DND-41 (cell line): ENCODE results near the gene B3GNT7.

ENCODE experiments used
- ATAC-seq: fragments of 200-7000 bp; cut with Tn5 transposase; 3 replicates; pipeline ENCODE4 v1.9.1; 2021; ENCODE audit warnings: low read depth; ENCODE audit not compliant: insufficient read depth
- DNase-seq: peaks from one replicate; pipeline ENCODE4 v3.0.0-alpha.2; 2020
- H2AFZ ChIP-seq: 2 replicates; pipeline ENCODE4 v1.6.0; 2012; ENCODE audit warnings: low read depth, low read length
- H3K27ac ChIP-seq: 2 replicates; pipeline ENCODE4 v1.5.1; 2012; ENCODE audit warnings: low read length, inconsistent platforms
- H3K27me3 ChIP-seq: fragments of 200-600 bp; sonication (generic); 2 replicates; pipeline ENCODE4 v1.6.0; 2012; ENCODE audit warnings: low read length, mild to moderate bottlenecking, inconsistent platforms; ENCODE audit not compliant: insufficient read depth, poor library complexity
- H3K36me3 ChIP-seq: 2 replicates; pipeline ENCODE4 v1.5.1; 2012; ENCODE audit warnings: low read length, inconsistent platforms; ENCODE audit not compliant: insufficient read depth
- H3K4me1 ChIP-seq: 2 replicates; pipeline ENCODE4 v1.5.1; 2012; ENCODE audit warnings: mild to moderate bottlenecking, low read length; ENCODE audit not compliant: insufficient read depth
- H3K4me2 ChIP-seq: 2 replicates; pipeline ENCODE4 v1.6.0; 2012; ENCODE audit warnings: mild to moderate bottlenecking, moderate library complexity, low read length, inconsistent platforms; ENCODE audit not compliant: insufficient read depth
- H3K4me3 ChIP-seq, 2 experiments: fragments of 200-600 bp in 1 of 2; shearing (Covaris generic) in 1 of 2; 2 replicates each; pipeline ENCODE4 v1.5.1; 2012 to 2016; ENCODE audit warnings: inconsistent platforms in 2 of 2, low read length in 2 of 2, mild to moderate bottlenecking in 2 of 2, low read depth in 1 of 2, moderate library complexity in 1 of 2
- H3K79me2 ChIP-seq: 2 replicates; pipeline ENCODE4 v1.6.0; 2012; ENCODE audit warnings: low read length, inconsistent platforms; ENCODE audit not compliant: insufficient read depth
- H3K9ac ChIP-seq: 2 replicates; pipeline ENCODE4 v1.6.0; 2012; ENCODE audit warnings: low read depth, mild to moderate bottlenecking, inconsistent platforms, low read length, moderate library complexity
- H3K9me3 ChIP-seq: 2 replicates; pipeline ENCODE4 v1.5.1; 2012; ENCODE audit warnings: low read length, moderate library complexity, mild to moderate bottlenecking, inconsistent platforms; ENCODE audit not compliant: insufficient read depth, severe bottlenecking
- H4K20me1 ChIP-seq: 2 replicates; pipeline ENCODE4 v1.6.0; 2012; ENCODE audit warnings: low read length; ENCODE audit not compliant: insufficient read depth
- CTCF ChIP-seq: IDR thresholded peaks from 2 replicates; pipeline ENCODE4 v1.5.1; 2012; ENCODE audit warnings: borderline replicate concordance, low read length, moderate library complexity, mild to moderate bottlenecking; ENCODE audit not compliant: poor library complexity, severe bottlenecking; ENCODE audit errors: extremely low read depth
- EZH2 ChIP-seq: IDR thresholded peaks from 3 replicates; pipeline ENCODE4 v1.6.1; 2012; ENCODE audit warnings: borderline replicate concordance, low read depth, mild to moderate bottlenecking, moderate library complexity, low read length, inconsistent platforms; ENCODE audit not compliant: severe bottlenecking

The B3GNT7 gene

DNA sequence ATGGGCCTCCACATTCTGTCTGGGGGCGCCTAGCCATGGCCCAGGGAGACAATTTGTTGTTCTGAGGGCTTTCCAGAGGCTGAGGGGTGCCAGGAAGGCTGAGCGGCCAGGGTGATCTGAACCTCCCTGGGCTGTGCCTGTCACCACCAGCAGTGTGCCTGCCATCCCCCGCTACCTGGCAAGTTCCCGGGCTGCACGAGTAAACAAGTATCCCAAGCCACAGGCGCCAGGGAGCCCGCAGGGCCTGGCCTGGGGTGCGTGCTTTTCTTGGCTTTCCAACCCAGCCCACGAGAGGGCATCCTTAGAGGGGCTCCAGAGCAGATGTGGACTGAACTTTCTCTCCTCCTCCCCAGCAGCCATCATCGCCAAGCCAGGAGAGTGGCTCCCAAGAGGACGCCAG is 35.1 kb upstream of the B3GNT7 start:
- no peak for DNase-seq
- no peaks in the 10 kb centered on the region for H3K36me3 ChIP-seq
- no peak overlapping the region for H3K4me2 ChIP-seq
- H3K4me1 ChIP-seq: no peaks in the 10 kb centered on the region
- no peak overlapping the region for H3K27ac ChIP-seq
- ATAC-seq: no peak
- no peaks in the 10 kb centered on the region for H3K9me3 ChIP-seq
- no peak overlapping the region for H3K4me3 ChIP-seq
- H4K20me1 ChIP-seq: no peaks in the 10 kb centered on the region
- no peak overlapping the region for H3K9ac ChIP-seq
- no peak for TF ChIP-seq EZH2
- TF ChIP-seq CTCF: no peak
- no peak overlapping the region for H2AFZ ChIP-seq
- no peaks in the 10 kb centered on the region for H3K27me3 ChIP-seq
- H3K79me2 ChIP-seq: no peaks in the 10 kb centered on the region

GRCh38 chr2:231360881-231361371 is 34.6 kb upstream of the B3GNT7 start:
- H3K4me3 ChIP-seq: no peak overlapping the region
- no peaks in the 10 kb centered on the region for H3K36me3 ChIP-seq
- no peak overlapping the region for H3K9ac ChIP-seq
- no peak for DNase-seq
- H3K9me3 ChIP-seq: no peaks in the 10 kb centered on the region
- TF ChIP-seq EZH2: no peak
- TF ChIP-seq CTCF: no peak
- no peak overlapping the region for H2AFZ ChIP-seq
- H4K20me1 ChIP-seq: no peaks in the 10 kb centered on the region
- no peak overlapping the region for H3K27ac ChIP-seq
- no peaks in the 10 kb centered on the region for H3K4me1 ChIP-seq
- H3K4me2 ChIP-seq: no peak overlapping the region
- no peak for ATAC-seq
- no peaks in the 10 kb centered on the region for H3K27me3 ChIP-seq
- no peaks in the 10 kb centered on the region for H3K79me2 ChIP-seq

- no peaks in the 10 kb centered on the region for H3K36me3 ChIP-seq
- H3K4me2 ChIP-seq: no peak overlapping the region
- DNase-seq (no peak), ATAC-seq (no peak)
- H3K4me3 ChIP-seq: no peak overlapping the region
- no peaks in the 10 kb centered on the region for H3K79me2 ChIP-seq
- no peaks in the 10 kb centered on the region for H3K4me1 ChIP-seq
- H3K9ac ChIP-seq: no peak overlapping the region
- H4K20me1 ChIP-seq: no peaks in the 10 kb centered on the region
- no peak for TF ChIP-seq EZH2
- TF ChIP-seq CTCF: no peak
- no peak overlapping the region for H2AFZ ChIP-seq
- no peaks in the 10 kb centered on the region for H3K27me3 ChIP-seq
- no peak overlapping the region for H3K27ac ChIP-seq
- H3K9me3 ChIP-seq: no peaks in the 10 kb centered on the region
Measured at GRCh38 chr2:231361701-231362554, 33.6 kb upstream of the B3GNT7 start.
